HepG2 (cell line): ENCODE measurements around the gene HAPLN1.

ENCODE experiments used
- ELF1 ChIP-seq: sonication (generic); formaldehyde crosslinking; IDR thresholded peaks from 2 replicates; pipeline ENCODE4 v1.4.0; 2020; ENCODE audit warnings: missing genetic modification reagents
- EZH2 ChIP-seq: conservative IDR thresholded peaks from 2 replicates; pipeline ENCODE4 v1.6.1; 2012; ENCODE audit warnings: mild to moderate bottlenecking, low read depth, low read length, moderate library complexity
- KAT8 ChIP-seq: IDR thresholded peaks from 2 replicates; pipeline ENCODE4 v1.6.1; 2016; ENCODE audit warnings: missing genetic modification reagents, missing compliant biosample characterization
- MAFK ChIP-seq, 2 experiments: IDR thresholded peaks in 1 of 2; conservative IDR thresholded peaks in 1 of 2; 2 replicates each; pipeline ENCODE4 v1.6.1; 2011; ENCODE audit warnings: improper control_type of control experiment in 2 of 2, low read length in 2 of 2
- NR2C2 ChIP-seq: sonication (generic); formaldehyde crosslinking; IDR thresholded peaks from 2 replicates; pipeline ENCODE4 v1.4.0; 2020; ENCODE audit warnings: missing genetic modification reagents, mild to moderate bottlenecking, moderate library complexity, borderline replicate concordance
- ZNF431 ChIP-seq: sonication (generic); formaldehyde crosslinking; IDR thresholded peaks from 2 replicates; pipeline ENCODE4 v1.9.0; 2022; ENCODE audit warnings: missing genetic modification reagents, low read depth, mild to moderate bottlenecking, borderline replicate concordance
- ZNF510 ChIP-seq: sonication (generic); formaldehyde crosslinking; IDR thresholded peaks from 2 replicates; pipeline ENCODE4 v1.4.0; 2020; ENCODE audit warnings: low read depth, mild to moderate bottlenecking, missing genetic modification reagents
- ZZZ3 ChIP-seq: sonication (generic); formaldehyde crosslinking; IDR thresholded peaks from 2 replicates; pipeline ENCODE4 v1.4.0; 2020; ENCODE audit warnings: missing genetic modification reagents, mild to moderate bottlenecking, borderline replicate concordance
- TF ChIP-seq, protein P1 (sequence below): sonication (generic); formaldehyde crosslinking; IDR thresholded peaks from 2 replicates; pipeline ENCODE4 v1.5.0; 2020; ENCODE audit warnings: mild to moderate bottlenecking, missing genetic modification reagents, moderate library complexity
- TF ChIP-seq, protein P2 (sequence below): sonication (generic); formaldehyde crosslinking; IDR thresholded peaks from 2 replicates; pipeline ENCODE4 v1.5.0; 2020; ENCODE audit warnings: mild to moderate bottlenecking, low read depth, missing genetic modification reagents, borderline replicate concordance
- TF ChIP-seq, protein P3 (sequence below): sonication (generic); formaldehyde crosslinking; IDR thresholded peaks from 2 replicates; pipeline ENCODE4 v1.4.0; 2020; ENCODE audit warnings: missing genetic modification reagents, borderline replicate concordance
- TF ChIP-seq, protein P4 (sequence below): sonication (generic); formaldehyde crosslinking; IDR thresholded peaks from 2 replicates; pipeline ENCODE4 v1.5.0; 2020; ENCODE audit warnings: mild to moderate bottlenecking, missing genetic modification reagents

DNA sequence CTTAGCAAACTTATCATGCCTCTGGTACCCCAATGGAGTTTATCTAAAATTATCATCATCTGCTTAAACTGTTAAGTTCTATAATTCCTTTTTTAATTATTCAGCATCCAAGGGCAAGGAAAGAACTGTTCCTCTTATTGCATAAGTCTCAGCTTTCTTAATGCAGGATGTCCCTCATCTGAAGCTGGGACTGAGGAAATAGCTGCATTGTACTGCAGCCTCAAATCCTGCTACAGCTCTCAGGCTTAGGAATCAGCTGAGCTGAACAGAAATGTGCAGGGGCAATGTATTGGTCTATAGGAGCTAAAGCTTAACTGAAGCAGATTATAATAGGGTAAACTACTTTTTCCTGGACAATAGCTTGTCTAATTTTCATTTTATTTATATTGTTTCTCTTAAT lies 48.0 kb downstream of the HAPLN1 start:
- TF ChIP-seq ZZZ3 (CRISPR knock-in tag): no peak
- no peak for TF ChIP-seq MAFK (conservative IDR thresholded peaks at IDR 0.05 in 1 of 2, IDR thresholded peaks at IDR 0.05 in 1 of 2; ENCODE audit: low read length in 2 of 2)
- no peak for TF ChIP-seq EZH2
- TF ChIP-seq, protein P1, sequence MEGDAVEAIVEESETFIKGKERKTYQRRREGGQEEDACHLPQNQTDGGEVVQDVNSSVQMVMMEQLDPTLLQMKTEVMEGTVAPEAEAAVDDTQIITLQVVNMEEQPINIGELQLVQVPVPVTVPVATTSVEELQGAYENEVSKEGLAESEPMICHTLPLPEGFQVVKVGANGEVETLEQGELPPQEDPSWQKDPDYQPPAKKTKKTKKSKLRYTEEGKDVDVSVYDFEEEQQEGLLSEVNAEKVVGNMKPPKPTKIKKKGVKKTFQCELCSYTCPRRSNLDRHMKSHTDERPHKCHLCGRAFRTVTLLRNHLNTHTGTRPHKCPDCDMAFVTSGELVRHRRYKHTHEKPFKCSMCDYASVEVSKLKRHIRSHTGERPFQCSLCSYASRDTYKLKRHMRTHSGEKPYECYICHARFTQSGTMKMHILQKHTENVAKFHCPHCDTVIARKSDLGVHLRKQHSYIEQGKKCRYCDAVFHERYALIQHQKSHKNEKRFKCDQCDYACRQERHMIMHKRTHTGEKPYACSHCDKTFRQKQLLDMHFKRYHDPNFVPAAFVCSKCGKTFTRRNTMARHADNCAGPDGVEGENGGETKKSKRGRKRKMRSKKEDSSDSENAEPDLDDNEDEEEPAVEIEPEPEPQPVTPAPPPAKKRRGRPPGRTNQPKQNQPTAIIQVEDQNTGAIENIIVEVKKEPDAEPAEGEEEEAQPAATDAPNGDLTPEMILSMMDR: no peak
- TF ChIP-seq ELF1: no peak
- no peak for TF ChIP-seq KAT8 (CRISPR knock-in tag)
- no peak for TF ChIP-seq ZNF510 (CRISPR knock-in tag)
- TF ChIP-seq ZNF431: no peak
- TF ChIP-seq, protein P2, sequence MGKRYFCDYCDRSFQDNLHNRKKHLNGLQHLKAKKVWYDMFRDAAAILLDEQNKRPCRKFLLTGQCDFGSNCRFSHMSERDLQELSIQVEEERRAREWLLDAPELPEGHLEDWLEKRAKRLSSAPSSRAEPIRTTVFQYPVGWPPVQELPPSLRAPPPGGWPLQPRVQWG (CRISPR knock-in tag): no peak
- TF ChIP-seq, protein P3, sequence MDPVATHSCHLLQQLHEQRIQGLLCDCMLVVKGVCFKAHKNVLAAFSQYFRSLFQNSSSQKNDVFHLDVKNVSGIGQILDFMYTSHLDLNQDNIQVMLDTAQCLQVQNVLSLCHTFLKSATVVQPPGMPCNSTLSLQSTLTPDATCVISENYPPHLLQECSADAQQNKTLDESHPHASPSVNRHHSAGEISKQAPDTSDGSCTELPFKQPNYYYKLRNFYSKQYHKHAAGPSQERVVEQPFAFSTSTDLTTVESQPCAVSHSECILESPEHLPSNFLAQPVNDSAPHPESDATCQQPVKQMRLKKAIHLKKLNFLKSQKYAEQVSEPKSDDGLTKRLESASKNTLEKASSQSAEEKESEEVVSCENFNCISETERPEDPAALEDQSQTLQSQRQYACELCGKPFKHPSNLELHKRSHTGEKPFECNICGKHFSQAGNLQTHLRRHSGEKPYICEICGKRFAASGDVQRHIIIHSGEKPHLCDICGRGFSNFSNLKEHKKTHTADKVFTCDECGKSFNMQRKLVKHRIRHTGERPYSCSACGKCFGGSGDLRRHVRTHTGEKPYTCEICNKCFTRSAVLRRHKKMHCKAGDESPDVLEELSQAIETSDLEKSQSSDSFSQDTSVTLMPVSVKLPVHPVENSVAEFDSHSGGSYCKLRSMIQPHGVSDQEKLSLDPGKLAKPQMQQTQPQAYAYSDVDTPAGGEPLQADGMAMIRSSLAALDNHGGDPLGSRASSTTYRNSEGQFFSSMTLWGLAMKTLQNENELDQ (CRISPR knock-in tag): no peak
- no peak for TF ChIP-seq NR2C2 (CRISPR knock-in tag)
- TF ChIP-seq, protein P4, sequence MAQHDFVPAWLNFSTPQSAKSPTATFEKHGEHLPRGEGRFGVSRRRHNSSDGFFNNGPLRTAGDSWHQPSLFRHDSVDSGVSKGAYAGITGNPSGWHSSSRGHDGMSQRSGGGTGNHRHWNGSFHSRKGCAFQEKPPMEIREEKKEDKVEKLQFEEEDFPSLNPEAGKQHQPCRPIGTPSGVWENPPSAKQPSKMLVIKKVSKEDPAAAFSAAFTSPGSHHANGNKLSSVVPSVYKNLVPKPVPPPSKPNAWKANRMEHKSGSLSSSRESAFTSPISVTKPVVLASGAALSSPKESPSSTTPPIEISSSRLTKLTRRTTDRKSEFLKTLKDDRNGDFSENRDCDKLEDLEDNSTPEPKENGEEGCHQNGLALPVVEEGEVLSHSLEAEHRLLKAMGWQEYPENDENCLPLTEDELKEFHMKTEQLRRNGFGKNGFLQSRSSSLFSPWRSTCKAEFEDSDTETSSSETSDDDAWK (CRISPR knock-in tag): no peak
